ENCODE measurements around the gene TRIO. TPM values are rescaled to one million over a fixed set of nuclear protein-coding genes. Genes with fewer than 3 reads are reported as not detected.

The TRIO gene
- total RNA-seq, 1 donor from 2014 or later: 57.0 TPM

DNA sequence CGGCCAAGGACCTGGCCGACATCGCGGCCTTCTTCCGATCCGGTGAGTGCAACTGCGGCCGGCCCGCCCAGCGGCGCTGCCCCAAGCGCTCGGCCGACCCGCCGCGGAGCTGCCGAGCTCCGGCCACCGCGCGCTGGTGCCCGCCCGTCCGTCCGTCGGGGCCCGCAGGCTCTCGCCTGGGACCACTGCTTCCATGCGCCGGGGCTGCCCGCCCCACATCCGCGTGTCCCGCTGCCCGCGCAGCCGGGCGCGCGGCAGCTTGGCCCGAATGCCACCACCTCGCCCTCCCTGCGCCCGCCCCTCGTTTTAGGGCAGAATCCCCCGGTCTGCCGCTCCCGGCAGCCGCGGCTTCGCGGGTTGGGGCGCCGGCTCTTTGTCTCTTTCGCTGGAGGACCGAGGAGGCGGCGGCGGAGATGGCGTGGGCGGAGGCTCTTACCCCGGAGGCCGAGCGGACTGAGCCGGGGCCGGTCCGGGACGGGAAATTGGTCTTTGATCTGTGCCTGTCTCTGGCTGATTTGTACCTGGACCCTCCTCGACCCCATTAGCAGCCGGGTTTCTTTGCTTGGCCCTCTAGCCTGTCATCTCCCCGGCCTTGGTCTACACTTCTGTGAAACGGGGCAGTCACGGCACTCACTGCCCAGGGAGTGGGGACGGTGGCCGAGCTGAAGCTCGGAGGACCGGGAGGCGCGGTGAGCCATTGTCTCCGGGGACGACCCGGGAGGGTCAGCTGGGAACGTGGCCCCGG is 871 bp downstream of the TRIO start:
- peak; percentile 72 for DNase-seq
- no peak for ATAC-seq
- intact Hi-C loops (cut with micrococcal nuclease): no loop called here

DNA sequence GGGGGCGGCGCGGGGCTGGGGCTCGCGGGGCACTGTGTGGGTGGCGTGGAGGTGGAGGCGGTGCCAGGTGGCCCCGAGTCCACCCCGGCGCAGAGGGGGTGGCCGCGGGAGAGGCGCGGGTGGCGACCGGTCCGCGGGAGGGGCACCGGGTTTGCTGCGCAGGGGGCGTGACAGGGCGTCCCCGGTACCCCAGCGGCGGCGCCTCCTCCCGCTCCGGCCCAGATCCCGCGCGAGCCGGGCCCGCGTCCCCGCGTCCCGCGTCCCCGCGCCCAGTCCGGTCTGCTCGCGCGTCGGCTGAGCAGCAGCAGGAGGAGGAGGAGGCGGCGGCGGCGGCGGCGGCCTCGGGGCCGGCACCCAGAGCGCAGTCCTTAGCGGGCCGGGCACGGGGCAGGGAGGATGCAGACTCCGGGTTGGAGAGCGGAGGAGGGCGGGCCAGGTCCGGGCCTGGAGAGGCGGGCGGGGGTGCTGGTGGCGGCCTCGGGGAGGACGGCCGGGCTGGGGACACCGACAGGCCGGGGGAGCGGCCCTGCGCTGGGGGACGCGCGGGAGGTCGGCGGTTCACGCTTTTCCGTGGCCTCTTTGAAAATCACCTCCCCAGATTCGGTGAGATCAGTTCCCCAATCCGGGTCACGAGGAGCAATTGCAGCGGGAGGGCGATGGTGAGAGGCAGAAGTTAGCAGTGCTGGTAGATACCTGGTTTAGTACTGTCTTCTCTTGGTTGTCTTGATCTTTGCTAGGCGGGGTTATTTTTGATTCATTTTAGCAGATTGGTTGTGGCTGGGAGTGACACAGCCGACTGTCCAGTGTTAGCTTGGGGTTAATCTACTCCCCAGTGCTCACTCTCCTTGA is 1.7 kb downstream of the TRIO start:
- intact Hi-C loops (cut with micrococcal nuclease): no loop called here

DNA sequence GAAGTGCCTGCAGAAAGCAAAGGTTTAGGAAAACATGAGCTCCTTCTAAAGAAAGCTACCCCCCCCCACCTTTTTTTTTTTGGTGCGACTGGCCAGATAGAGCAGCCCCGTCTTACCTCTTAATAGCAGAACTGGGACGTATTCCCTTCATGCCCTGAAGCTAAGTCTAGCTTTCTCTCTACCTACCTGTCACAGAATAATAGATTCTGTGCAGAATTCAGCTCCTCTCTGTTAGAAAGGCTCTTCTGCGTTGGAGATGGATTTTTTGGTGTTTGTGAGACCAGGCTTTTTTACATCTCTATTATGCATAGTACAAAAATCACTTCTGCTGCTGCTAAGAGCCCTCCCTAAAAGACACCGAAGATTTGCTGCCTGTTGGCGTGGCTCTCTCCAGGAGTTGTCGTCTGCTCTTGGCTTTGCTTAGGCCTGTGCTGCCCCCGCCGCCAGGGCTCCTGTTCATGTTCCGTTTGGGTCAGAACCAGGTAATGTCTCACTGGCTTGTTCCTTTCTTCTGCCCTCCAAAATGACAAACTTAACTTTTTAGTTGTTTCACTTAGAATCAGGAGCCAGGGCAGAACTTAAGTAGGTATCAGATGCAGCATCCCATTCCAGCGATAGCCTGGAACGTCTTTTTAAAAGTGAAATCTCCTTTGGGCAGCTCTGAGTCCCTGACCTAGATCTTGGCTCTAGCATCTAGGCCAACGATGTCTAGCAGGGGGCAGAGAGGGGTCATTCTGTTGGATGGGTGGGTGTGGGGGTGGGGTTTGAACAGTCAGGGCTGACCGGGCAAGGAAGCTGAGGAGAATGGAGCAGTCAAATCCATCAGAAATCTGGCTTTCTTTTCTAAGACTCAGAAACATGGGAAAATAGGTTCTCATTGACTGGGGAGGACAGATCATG is 2.5 kb downstream of the TRIO start:
- DNase-seq (no peak), ATAC-seq (no peak)
- intact Hi-C loops (cut with micrococcal nuclease): no loop called here

More for the DNA sequence above, 1.7 kb downstream of the TRIO start:
- ATAC-seq (peak; percentile 51), DNase-seq (peak; percentile 78)

DNA sequence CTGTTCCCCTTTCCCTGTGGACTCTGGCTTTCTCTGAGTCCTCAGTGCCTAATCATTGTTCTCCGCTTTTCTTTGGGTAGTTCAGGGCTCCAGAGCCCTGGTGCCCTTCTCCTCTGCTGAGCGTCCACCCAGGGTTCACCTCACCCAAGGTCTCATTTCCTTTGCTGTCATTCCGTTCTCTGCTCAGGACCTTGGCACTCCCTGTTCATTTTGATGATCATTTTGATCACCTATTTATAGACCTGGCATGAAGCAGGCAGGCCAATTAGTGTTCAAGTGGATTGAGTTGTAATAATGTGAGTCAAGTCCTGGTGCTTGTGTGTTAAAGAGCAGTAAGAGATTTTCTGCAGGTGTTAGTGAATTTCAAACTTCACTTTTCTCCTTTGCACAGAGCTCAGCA is 3.6 kb downstream of the TRIO start:
- intact Hi-C loops (cut with micrococcal nuclease): no loop called here
- no peak for DNase-seq
- peak; percentile 12 for ATAC-seq

DNA sequence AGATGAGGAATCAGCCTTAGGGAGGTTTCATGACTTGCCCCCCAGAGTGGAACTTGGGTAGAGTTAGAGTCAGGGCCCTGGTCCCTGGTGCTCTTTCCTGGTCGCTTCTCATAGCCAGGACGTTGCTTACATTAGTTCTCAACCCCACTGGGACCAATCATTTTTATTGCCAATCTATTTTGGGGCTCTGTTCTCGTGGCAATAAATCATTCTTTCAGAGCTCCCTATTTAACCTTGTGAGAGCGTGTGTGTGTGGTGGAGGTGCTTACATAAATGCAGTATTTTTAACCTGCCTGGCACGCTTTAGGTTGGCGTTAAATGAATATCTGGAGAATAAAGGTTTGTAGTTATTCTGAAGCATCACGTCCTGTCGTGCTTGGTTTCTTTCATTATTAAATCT is 4.1 kb downstream of the TRIO start:
- ATAC-seq (no peak), DNase-seq (no peak)
- intact Hi-C loops (cut with micrococcal nuclease): no loop called here

DNA sequence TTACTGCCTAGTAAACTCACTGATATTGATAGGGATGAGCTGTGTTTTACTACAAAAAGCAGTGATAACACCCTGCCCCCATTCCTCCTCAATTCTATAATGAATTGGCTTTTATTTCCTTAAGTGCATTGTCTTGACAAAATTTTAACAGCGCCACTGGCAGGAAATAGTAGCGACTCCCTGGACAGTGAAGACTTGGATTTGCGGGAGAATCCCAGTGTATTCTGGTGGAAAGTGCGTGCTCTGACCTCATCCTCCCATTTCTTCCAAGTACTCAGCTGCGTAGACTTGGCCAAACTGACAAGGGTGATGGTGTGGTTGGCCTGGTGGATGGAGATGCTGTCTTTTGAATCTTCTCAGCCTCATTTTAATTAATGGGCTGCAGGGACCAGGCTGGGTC is 5.3 kb downstream of the TRIO start:
- intact Hi-C loops (cut with micrococcal nuclease): no loop called here
- no peak for DNase-seq
- no peak for ATAC-seq

DNA sequence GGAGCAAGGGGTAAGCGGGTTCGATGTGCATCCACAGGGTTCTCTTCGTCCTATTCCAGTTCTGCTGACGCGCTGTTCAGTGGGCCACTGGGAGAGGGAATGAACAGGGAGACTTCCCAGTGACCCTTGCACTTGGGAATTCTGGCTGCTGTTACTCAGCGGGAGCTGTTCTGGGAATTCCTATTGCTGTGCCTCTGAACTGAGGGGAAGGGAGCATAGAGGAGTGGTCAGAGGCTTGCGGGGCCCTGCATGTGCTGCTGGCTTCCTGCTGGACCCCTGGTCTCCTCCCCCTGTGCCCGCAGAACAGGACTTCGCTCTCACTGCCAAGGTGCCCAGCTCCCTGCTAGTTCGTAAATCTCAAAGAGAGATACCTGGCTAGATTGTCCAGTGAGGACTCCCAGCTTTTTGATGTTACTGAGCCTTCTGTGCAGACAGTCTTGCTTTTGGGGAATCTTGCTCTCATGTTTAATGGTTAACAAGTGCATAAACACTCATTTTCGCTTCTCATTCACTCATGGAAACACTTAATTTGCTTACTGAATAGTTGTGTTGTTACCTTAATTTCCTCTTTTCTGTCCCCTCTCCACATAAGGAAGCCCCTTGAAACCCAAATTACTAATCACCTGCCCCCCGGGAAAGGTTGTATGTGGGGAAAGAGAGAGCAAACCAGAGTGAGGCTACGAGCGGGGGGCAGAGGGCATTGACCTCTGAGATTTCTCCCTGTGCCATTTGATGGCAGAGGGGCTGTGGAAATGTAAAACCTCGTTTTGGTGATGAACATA is 5.9 kb downstream of the TRIO start:
- no peak for DNase-seq
- intact Hi-C loops (cut with micrococcal nuclease): no loop called here
- ATAC-seq: no peak

DNA sequence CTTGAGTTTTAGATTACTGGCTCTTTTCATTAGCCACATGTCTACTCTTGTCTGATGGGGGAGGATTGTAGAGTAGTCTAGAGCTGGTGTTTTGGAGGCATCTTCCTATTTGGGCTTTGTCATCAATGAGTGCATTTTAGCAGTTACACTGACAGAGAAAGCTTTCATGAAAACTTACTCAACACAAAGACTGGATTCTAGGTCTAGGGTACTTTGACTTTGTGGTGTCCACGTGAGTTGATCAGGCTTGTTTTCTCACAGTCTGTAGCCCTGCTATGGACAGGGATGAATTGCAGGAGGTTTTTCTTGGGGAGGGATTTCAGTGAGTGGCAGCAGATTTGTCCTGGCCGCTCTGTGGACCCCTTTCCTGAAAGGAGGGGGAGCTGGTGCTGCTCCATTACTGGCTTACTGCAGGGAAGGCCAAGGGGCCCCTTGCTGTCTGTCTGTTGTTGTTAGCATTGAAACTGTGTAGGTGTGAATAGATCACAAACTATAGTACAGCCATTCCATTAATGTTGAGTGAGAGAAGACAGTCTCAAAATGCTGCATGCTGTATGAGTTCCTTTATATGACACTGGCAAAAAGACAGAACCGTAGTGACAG is 6.6 kb downstream of the TRIO start:
- DNase-seq (no peak), ATAC-seq (no peak)
- intact Hi-C loops (cut with micrococcal nuclease): no loop called here

DNA sequence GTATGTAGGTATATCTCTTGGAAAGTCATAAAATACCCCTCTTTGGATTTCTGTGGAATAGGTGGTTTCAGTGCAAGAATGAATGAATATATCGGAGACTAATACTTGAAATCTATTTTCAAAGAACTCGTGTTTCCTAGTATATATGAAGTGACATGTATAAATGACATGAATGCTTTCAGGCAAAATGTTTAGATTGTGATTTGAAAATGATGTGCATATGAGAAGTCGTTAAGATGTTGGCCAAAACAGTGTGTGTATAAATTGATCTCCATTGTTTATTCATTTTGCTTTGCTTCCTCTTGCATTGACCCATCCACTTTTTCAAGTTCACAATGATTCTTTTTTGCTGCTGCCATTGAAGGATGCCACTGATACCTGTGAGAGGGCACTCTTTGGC is 8.3 kb downstream of the TRIO start:
- DNase-seq (no peak), ATAC-seq (no peak)
- intact Hi-C loops (cut with micrococcal nuclease): no loop called here

DNA sequence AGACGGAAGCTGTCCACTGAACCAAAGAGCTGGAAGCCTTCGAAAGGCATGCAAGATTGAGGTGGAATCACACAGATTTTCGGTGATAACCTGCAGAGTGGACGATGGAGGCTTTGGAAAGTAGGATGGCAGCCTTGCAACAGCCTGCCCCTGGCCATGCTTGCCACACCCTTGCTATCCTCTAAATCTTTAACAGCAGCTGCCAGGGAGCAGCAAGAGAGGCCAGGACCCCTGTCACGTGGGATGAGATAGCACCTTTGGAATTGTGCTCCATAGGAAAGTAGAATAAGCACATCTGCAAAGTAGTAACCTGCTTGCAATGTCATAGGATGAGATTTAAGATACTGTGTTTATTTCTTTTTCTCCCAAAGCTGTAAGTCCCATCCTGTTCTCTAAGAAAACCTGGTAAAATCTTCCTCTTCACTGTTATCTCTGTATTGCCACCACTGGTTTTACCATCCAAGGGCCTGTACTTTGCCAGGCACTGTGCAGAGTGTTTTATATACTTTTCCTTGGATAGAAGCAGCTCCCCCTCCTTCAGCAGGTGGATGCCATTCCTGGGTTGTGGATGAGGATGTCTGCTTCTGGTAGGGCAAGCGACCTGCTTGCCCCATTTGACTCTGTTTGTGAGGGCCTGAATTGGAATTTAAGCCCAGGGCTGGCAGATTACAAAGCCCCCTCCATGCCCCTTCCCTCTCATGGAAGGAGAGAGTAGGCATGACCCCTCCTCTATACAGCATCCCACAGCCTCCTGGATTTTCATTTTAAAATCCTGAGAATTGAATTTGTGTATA is 10.1 kb downstream of the TRIO start:
- no peak for ATAC-seq
- no peak for DNase-seq
- intact Hi-C loops (cut with micrococcal nuclease): no loop called here

DNA sequence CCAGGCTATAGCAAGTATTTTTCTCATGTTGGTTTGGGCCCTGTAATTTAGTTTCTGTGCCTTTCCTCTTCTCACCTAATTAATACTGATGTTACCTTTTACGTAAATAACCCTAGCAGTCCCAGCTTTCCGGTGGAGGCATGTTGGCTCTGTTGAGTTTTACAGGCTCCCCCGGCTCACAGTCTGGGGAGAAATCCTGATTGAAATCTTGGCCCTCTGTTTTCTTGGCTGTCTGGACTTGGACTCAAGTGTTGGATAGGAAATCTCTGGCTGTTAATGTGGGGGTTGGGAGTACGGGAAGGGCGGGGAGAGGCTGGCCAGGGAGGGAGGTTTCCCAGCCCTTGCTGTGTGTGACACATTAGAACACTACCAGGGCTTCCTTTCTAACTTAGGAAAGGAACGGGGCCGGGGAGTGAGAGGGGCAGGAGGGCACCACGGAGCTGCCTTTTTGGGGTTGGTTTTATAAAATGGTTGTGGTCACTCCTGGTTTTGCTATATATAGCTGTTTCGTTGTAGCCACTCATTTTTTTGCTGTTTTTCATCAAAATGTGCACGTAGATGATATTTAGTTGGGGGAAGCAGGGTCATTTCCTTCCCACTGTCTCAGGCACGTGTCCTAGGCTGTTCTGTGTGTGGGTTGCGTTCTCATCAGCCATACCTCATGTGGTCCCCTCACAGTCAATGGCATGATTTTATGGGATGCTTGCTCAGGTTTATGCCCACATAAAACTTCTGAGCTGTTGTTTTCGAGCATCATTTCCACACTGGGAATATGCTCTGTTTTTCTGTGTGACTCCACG is 11.0 kb downstream of the TRIO start:
- DNase-seq: peak; percentile 78
- peak; percentile 92 for ATAC-seq
- intact Hi-C loops (cut with micrococcal nuclease): no loop called here

DNA sequence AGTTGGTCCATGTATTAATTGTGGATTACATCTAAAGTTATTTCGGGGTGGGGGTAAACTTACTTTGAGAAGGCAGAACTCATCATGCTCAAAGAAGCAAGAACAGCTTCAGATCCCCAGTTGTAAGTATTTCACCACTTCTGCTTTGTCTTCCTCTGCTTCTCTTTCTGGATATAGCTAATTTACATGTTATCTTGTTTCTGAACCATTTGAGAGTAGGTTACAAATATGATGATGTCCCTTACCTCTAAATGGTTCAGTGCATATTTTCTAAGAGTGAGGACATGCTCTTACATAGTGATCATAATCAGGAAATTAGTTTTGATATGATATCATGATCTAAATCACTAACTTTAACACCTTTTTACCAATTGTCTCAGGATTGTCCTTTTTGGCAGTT is 11.9 kb downstream of the TRIO start:
- ATAC-seq (no peak), DNase-seq (no peak)
- intact Hi-C loops (cut with micrococcal nuclease): no loop called here

DNA sequence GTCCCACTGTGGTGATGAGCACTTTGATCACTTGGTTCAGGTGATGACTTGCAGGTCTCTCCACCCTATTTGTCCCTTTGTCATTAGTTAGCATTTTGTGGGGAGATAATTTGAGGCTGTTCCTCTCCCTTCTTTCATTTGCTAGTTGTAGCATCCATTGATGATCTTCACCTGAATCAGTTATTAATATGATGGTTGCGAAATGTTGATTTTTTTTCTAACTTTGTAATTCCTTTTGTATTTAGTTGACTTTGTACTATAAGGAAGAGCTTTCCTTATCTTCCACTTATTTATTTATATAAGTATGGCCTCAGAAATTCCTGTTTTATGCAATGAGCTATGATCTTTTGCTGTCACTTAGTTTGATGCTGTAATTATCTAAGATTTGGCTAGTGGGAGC is 12.6 kb downstream of the TRIO start:
- intact Hi-C loops (cut with micrococcal nuclease): no loop called here
- no peak for ATAC-seq
- no peak for DNase-seq

DNA sequence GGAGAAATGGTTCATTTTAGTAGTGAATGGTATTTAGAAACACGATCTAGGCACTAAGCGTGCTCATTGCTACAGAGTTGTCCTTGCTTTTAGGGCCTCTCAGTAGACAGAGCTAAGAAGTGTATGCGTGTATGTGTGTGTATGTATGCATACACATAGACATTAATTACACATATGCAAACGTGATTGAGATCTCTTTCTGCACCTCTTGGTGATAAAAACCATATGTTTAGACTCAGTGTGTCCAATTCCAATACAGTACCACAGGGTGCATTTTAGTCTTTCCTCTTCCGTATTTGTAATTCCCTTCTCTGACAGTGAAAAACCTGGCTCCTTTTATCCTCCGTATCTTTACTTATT is 13.1 kb downstream of the TRIO start:
- intact Hi-C loops (cut with micrococcal nuclease): no loop called here
- DNase-seq: no peak
- ATAC-seq: no peak

DNA sequence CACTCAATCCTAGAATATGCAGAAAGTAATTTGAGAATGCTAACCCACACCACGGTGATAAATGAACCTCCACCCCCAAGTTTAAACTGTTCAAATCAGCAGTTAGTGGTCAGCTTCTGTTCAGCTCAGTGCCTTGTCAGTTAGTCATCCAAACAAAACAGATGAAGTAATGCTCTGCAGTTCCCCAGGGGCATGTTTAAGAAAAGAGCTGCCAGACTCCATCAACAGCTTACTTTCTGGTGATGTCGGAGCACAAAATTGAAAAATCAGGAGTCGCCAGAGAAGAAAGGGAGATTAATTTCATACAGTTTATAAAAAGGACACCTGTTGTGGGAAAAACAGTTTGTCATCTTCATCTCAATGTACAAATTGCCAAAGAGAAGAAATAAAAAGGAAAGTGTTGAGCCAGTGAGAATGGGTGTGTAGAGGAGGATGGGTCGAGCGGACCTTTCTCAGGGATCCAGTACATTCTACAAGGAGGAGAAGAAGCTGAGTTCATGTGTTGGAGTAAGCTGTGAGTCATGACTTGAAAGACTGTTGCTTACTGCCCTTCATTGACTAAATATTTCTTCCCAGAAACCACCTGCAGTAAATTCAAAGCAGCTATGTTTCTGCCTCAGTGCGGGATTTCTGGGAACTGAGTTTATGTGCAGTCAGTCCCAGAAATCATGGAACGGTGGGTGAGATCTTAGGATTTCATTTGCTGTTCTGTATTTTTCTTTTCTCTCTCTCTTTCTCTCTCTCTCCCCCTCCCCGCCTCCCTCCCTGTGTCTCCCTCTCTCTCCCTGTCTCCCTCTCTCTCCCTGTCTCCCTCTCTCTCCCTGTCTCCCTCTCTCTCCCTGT is 13.7 kb downstream of the TRIO start:
- DNase-seq: no peak
- peak; percentile 77 for ATAC-seq
- intact Hi-C loops (cut with micrococcal nuclease): no loop called here

DNA sequence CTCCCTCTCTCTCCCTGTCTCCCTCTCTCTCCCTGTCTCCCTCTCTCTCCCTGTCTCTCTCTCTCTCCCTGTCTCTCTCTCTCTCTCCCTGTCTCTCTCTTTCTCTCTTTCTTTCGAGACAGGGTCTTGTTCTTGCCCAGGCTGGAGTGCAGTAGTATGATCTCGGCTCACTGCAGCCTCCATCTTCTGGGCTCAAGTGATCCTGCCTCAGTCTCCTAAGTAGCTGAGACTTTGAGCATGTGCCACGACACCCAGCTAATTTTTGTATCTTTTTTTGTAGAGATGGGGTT is 14.3 kb downstream of the TRIO start:
- ATAC-seq: no peak
- intact Hi-C loops (cut with micrococcal nuclease): no loop called here
- DNase-seq: no peak

Data from left ventricle myocardium superior (tissue), 1 donor.